ENCODE measurements around the gene RALGAPA1.

GRCh38 chr14:35509846-35510245 lies 299.2 kb downstream of the RALGAPA1 start:
- TF ChIP-seq CTCF (IDR thresholded peaks at IDR 0.05; ENCODE audit: poor library complexity) (no peak), EZH2phosphoT487 (IDR thresholded peaks at IDR 0.05; ENCODE audit: low read depth, severe bottlenecking, unreplicated experiment) (no peak), EZH2 (IDR thresholded peaks at IDR 0.05; ENCODE audit: borderline replicate concordance) (no peak)

Data from hepatocyte (in vitro differentiated cells).